ENCODE results near the gene JUNB. TPM values are rescaled to one million over a fixed set of nuclear protein-coding genes. Genes with fewer than 3 reads are reported as not detected.

JUNB gene
- total RNA-seq, 2 experiments from 2014 or later: 262 TPM

DNA sequence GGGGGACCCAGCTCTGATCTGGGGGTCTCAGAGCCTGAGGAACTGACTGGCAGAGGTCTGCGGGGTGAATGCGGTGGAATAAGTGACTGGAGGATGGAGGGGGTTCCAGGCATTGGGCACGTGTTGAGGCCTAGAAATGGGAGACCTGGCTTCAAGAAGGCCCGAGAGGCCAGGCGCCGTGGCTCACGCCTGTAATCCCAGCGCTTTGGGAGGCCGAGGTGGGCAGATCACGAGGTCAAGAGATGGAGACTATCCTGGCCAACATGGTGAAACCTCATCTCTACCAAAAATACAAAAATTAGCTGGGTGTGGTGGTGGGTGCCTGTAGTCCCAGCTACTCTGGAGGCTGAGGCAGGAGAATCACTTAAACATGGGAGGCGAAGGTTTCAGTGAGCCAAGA lies 26.5 kb downstream of the JUNB start:
- POLR2A ChIA-PET: interaction anchor here (0.5 to 0.7 kb wide), 3 partner anchors 11 to 445 kb away, joined by 3 to 12 read pairs (median 4); no protein-coding TSS in a partner anchor
- CTCF ChIA-PET: interaction anchor here (0.7 to 1.0 kb wide), 3 partner anchors 11 to 1731 kb away, joined by 3 read pairs; no protein-coding TSS in a partner anchor

DNA sequence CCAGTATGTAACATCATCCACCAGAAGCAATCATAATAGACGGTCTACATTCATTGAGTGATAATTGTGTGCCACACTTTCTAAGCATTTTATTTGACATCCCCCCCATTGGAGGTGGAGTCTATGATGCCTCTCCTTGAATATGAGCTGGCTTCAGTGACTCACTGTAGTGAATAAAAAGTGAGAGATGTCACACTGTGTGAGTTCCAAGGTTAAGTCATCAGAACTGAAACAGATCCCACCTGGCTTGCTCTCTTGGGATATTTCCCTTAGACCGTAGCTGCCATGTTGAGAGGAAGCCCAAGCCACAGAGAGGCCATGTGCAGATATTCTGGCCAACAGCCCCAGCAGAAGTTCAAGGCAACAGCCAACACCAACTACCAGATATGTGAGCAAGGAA lies 30.5 kb downstream of the JUNB start:
- POLR2A ChIA-PET: interaction anchor here (0.6 kb wide), 1 partner anchor 97 kb away, joined by 3 read pairs; no protein-coding TSS in a partner anchor
- CTCF ChIA-PET: interaction anchor here (1.0 kb wide), 1 partner anchor 56 kb away, joined by 4 read pairs; no protein-coding TSS in a partner anchor

DNA sequence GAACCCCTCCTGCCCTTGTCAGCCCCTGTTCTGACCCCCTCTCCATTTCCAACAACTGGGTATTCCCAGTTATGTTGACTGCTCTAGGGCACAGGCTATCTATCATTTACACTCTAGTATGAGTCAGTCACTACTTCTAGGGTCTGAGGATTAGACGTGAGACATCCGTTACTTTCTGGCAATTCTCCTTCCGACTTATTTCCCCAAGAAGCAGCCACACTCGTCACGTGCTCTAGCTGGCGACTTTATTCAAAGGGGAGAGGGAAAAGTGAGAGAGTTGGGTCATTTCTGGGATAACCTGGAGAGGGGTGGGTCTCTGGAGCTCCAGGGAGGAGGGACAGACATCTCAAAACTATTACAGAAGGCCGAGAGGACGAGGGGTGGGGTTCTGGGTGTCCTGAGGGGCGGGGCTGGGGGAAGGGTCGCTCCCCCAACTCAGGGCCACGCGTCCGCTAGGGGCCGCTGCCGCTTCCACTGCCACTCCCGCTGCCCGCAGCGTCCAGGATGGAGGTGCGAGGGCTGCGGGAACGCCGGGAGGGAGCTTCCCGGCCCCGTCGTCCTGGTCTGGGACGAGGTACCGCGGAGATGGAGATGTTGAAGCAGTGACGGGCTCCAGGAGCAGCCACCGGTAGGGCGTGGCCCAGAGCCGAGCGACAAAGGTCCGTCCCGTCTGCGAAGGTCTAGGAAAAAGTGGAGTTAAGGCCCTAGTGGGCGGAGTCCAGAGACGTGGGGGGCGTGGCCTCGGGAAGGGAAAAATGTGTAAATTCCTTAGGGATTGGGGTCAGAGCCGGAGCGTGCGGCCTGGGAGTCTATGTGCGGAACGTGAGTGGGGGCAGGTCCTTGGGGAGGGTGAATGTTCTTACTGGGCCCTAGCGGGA lies 34.2 kb downstream of the JUNB start:
- POLR2A ChIA-PET: no interaction called here
- CTCF ChIA-PET: interaction anchor here (0.6 kb wide), 1 partner anchor 96 kb away, joined by 3 read pairs; no protein-coding TSS in a partner anchor

DNA sequence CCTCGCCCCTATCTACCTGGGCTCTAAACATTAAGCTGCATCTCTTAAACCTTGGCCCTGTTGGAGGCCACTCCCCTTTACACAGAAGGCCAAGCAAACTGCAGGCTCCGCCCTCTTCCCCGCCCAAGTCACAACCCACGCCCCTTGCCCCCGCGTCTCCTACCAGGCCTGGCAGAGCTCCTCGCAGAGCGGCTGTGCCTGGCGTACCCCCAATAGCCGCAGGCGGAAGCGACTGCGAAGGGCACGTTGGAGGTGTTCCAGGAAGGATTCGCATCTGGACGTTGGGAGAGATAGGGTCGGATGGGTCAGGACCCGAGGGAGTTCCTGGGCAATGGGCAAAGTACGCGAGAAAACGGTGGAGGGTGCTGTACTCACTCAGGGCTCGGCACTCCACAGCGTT lies 37.2 kb downstream of the JUNB start:
- ChIA-PET POLR2A (interaction anchor here (0.5 kb wide), 1 partner anchor 263 kb away, joined by 4 read pairs; no protein-coding TSS in a partner anchor), CTCF (interaction anchor here (0.9 to 2.9 kb wide), 5 partner anchors 19 to 76 kb away, joined by 3 to 9 read pairs (median 3); no protein-coding TSS in a partner anchor)

DNA sequence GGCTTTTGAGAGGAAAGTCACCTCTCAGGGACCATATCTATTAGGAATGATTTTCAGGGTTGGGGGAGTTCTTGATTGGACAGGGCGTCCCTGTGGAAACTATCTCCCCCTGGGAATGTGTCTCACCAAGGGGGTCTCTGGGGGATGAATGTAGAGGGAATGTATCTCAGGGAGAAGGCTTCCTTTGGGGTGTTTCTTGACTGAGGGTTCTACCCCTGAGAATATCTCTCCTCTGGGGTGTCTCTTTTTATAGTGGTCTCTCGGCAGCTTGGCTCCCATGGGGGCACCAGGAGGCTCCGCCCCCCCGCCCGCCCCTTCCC lies 42.1 kb downstream of the JUNB start:
- ChIA-PET CTCF (interaction anchor here (0.6 to 1.5 kb wide), 2 partner anchors 68 to 1540 kb away, joined by 7 to 9 read pairs; no protein-coding TSS in a partner anchor), POLR2A (no interaction called here)

DNA sequence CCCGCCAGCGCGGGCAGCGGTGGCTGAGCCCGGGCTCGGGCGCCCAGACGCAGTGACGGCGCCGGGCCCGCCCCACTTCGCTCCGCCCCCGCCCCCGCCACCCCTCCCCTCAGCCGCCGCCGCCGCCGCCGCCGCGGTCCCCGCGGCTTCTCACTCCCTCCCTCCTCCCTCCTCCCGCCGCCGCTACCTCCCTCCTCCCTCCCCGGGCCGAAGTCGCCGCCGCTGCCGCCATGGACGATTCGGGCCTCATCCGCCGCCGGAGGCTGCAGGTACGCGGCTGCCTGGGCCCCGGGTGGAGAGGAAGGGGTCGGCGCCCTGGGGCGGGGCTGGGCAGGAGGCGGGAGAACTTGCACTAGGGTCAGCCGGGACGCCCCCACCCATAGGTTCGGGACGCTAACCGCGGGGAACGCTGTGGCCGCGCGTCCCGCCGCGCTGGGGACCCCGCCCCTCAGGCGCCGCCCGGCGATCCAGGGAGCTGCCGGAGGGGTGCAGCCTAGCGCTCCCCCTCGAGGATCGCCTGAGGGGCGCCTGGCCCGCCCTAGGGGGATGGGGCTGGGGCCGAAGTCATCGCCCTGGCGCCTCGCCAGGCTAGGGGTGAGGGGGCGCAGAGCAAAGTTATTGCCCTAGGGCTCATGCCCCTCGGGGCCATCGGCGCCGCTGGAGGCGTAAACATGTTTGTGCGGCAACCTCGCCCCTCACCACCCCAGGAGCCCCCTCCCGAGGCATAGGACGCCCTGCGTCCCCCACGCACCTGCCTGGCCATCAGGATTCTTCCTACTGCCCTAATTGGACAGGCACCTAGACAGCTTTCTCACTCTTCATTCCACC lies 42.7 kb downstream of the JUNB start:
- POLR2A ChIA-PET: no interaction called here
- CTCF ChIA-PET: interaction anchor here (0.6 to 1.5 kb wide), 4 partner anchors 13 to 1541 kb away, joined by 3 to 10 read pairs (median 8); no protein-coding TSS in a partner anchor

DNA sequence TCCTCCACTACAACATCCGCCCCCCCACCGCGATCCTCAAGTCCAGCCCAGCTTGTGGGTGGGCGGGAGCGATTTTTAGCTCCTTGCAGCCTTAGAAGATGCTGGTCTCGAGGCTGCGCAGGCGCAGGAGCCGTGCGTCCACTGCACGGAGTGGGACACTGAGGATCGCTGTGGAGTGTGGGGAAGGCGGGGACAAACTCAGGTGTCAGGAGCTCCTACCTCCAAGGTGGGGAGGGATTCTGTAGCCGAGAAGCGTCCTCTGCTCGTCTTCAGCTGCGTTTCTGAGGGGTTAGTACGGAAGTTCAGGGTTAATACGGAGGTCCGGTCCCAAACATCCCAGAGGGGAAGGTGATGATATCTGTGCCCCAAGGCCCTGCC lies 43.3 kb downstream of the JUNB start, which contains the start of gene RTBDN:
Gene RTBDN, minus strand, starts transcription at position 14 of the 378 bp plus-strand sequence. CDS start 4,600 bp downstream, outside the sequence.
- CTCF ChIA-PET: interaction anchor here (1.1 to 1.5 kb wide), 3 partner anchors 13 to 77 kb away, joined by 3 to 10 read pairs (median 7); no protein-coding TSS in a partner anchor
- POLR2A ChIA-PET: no interaction called here

DNA sequence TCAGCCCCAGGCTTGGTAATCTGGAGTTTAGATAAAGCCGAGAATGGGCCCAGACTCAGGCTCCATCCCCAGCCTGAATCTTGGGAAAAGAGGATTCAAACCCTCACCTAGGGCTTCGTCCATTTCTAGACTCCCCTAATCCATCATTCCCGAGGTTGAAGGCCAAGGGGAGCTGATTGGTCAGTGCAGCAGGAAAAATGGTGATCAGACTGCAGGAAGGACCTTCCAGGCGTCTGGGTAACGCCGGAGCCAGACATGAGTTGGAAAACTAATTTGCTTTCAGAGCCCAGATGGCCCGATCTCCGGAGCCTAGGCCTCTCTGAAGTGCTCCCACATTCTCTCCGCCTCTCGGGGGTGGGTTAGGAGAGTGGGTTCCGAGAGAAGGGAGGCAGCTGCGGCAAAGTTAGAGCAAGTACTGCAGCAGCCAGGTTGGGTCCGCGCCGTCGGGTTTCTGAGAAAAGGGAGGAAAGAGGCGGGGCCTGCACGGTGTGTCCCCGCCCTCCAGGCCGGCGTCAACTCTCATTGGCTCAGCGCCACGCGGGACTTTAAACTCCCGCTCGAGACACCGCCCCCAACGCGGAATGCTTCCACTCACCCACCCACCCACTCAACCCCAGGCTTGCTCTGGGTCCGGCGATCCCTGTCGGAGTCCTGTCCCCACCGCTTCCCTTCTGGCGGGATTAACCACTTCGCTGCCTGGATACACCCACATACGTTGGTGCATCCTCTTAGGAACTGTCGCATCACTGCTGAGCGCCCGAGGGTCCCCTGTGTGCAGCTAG lies 43.9 kb downstream of the JUNB start:
- CTCF ChIA-PET: interaction anchor here (1.1 to 1.5 kb wide), 3 partner anchors 12 to 77 kb away, joined by 3 to 10 read pairs (median 7); no protein-coding TSS in a partner anchor

DNA sequence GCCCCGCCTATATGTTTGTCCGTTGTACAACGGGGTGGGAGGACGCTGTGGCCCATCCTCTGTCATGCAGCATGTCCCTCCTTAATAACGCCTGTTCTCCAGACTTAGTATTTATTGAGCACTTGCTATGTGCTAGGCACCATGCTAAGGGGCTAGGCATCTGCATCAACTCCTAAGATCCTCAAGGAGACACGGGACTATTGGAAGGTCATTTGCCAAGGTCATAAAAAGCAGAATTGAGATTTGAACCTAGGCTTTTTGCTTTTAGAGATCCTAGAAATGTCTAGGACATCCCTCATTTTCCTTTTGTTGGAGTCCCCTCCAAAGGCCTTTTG lies 45.2 kb downstream of the JUNB start:
- ChIA-PET POLR2A (no interaction called here), CTCF (interaction anchor here (1.0 to 1.3 kb wide), 2 partner anchors 10 to 76 kb away, joined by 4 to 6 read pairs; no protein-coding TSS in a partner anchor)

More for the DNA sequence above, 43.9 kb downstream of the JUNB start:
- POLR2A ChIA-PET: interaction anchor here (0.6 kb wide), 1 partner anchor 16 kb away, joined by 3 read pairs; no protein-coding TSS in a partner anchor

DNA sequence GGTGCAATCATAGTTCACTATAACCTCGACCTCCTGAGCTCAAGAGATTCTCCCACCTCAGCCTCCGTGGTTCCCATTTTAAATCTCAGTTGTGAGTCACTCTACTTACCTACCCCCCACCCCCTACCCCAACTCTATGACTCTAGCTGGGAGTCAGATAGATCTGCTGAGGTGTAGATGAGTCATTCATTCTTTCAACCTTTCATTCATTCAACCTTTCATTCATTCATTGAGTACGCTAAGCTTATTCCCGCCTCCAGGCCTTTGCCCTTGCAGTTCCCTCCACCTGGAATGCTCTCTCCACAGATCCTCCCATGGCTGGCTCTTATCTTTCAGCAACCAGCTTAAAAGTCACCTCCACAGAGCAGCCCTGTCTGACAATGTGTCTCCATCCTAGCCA lies 45.9 kb downstream of the JUNB start:
- ChIA-PET CTCF (interaction anchor here (0.6 to 1.3 kb wide), 7 partner anchors 10 to 79 kb away, joined by 3 to 6 read pairs (median 4); no protein-coding TSS in a partner anchor), POLR2A (no interaction called here)

DNA sequence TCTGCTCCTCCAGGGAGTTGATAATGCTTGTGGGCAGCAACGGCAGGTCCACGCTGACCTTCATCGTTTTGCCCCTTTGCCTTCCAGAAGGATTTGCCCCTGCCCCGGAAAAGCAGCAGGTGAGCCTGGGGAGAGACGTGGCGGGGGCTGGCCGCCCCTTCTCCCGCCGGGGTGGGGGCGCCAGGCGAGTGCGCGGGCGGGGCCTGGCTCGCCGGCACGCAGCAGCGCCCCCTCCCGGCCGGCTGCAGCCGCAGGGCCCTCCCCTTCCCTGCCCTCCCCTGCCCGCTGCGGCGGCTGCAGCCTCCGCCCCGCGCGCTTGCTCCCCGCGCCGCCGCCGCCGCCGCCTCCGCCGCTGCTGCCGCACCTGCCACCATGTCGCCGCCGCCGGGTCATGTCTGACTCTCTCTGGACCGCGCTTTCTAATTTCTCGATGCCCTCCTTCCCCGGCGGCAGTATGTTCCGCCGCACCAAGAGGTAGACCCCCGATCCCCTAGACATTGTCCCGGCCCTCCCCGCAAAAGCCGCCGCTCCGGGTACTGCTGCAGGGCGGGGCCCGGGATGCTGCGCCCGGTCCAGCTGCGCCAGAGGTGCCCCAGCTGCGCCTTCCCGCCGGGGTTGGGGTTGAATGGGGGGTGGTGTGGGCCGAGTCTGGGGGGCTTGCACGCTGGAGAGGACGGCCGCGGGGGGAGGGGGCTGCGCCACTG lies 47.0 kb downstream of the JUNB start, which contains the start of gene MAST1:
Gene MAST1, plus strand, starts transcription at position 334 of the 704 bp plus-strand sequence. Its CDS starts 58 bp downstream, at position 392.
- CTCF ChIA-PET: interaction anchor here (1.0 to 1.5 kb wide), 3 partner anchors 9 to 71 kb away, joined by 3 to 4 read pairs (median 3); partner anchors contain the start of gene THSD8
- POLR2A ChIA-PET: no interaction called here

DNA sequence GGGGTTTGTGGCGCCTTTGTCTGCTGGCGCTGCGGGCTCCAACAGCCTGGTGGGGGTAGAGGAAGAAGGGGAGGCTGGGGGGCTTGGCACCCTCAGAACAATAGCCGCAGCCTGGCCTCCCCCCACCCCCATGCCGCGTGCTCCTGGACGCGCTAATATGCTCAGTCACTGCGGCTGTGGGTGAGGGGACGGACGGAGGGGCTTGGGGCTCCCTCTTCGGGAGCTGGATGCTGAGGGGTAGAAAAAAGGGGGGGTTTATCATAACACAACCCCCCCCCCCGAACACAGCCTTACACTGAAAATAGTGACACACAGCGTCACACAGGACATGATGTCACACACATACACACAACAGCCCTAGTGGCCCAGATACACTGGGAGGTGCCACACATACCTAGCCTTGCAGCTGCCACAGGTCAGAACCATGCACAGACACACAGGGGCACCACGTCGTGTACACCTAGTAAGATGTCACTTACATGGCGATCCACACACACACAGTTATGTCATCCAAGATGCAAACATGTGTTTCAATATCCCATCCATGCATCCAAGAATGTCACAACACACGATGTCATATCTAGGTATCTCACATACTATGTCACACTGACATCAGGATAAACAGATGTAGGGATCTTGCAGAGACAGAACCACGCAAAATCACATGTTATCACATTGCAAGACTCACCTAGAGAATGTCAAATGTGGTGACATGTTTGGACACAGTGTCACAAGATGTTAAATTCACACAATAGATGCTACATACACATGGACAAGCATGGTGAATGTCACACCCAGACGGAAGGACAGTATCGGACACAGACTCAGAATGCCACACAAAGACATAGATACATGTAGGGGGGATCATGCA lies 47.8 kb downstream of the JUNB start:
- CTCF ChIA-PET: interaction anchor here (0.7 to 1.5 kb wide), 3 partner anchors 8 to 70 kb away, joined by 3 to 5 read pairs (median 3); partner anchors contain the start of gene THSD8
- POLR2A ChIA-PET: no interaction called here

DNA sequence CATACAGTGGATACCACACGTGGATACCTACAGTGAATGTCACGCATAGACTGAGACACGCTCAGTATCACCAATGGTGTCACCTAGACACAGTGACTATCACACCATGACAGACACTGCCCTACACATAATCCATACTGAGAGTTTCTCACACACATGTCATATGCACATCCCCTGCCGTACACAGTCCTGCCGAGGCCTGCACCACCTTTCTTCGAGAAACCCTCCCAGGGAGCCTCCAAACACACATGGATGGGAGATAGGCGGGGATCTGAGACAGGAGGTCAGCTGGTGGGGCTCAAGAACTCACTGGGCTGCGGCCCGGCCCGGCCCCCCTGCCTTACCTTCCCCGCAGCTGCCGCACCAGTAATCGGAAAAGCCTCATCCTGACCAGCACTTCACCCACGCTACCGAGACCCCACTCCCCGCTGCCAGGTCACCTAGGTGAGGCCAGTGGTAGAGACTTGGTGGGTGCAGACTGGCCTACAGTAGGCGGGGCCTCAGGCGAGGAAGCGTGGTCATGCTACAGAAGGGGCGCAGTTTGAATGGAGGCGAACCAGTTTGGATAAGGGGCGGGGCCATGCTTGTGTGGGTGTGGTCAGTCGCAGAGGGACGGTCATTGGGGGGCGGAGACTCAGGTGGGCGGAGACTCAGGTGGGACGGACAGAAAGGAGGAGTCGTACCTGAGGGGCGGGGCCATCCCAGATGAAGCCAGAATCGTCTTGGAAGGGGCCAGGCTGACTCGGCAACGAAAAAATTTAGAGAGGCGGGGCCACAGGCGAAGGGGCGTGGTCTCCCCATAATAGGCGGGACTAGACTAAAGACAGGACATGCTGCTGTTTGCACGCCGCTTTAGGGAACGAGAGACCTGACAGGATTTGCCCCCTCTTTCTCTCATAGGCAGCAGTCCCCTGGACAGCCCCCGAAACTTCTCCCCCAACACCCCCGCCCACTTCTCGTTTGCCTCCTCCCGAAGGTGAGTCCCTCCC lies 49.1 kb downstream of the JUNB start:
- ChIA-PET POLR2A (no interaction called here), CTCF (interaction anchor here (1.5 kb wide), 1 partner anchor 38 kb away, joined by 3 read pairs; the partner anchor contains the start of gene THSD8)

DNA sequence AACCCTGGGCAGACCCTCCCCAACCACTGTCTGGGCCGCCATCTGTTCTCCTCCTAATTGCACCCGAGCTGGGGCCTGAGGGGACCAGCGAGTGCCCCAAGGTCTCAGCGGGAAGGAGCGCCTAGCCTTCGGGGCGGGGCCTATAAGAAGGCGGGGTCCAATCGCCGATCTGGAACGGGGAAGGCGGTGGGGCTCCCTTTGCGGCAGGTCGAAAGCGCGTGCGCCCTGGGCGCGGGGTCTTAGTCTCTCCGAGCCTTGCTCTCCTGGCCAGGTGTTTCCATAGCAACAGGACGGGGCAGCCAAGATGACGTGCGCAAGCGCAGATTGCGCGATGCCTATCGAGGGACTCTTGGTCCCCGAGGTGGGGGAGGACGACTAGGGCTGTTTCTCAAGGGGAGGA lies 49.8 kb downstream of the JUNB start:
- ChIA-PET CTCF (no interaction called here), POLR2A (no interaction called here)

DNA sequence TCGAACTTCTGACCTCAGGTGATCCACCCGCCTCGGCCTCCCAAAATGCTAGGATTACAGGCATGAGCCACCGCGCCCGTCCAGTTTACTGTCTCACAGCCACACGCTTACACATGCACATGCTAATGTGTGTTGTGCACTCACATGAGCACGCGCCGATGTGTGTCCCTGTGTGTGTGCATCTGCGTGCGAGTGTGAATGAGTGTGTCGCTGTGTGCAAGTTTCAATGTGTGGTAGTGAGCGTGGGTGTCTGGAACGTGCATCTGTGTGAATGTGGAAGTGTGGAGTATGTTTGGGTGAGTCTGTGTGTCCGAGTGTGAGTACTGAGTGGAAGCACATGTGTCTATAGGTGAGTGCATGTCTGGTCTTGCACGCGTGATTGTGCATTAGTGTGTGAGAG lies 51.2 kb downstream of the JUNB start:
- CTCF ChIA-PET: no interaction called here
- POLR2A ChIA-PET: no interaction called here
